ENCODE results near the gene LTA. TPM values are rescaled to one million over a fixed set of nuclear protein-coding genes. Genes with fewer than 3 reads are reported as not detected.

The LTA gene
- polyA plus RNA-seq, 12 donors: 0.13 to 2.6 (median 0.33) TPM; not detected in 6

DNA sequence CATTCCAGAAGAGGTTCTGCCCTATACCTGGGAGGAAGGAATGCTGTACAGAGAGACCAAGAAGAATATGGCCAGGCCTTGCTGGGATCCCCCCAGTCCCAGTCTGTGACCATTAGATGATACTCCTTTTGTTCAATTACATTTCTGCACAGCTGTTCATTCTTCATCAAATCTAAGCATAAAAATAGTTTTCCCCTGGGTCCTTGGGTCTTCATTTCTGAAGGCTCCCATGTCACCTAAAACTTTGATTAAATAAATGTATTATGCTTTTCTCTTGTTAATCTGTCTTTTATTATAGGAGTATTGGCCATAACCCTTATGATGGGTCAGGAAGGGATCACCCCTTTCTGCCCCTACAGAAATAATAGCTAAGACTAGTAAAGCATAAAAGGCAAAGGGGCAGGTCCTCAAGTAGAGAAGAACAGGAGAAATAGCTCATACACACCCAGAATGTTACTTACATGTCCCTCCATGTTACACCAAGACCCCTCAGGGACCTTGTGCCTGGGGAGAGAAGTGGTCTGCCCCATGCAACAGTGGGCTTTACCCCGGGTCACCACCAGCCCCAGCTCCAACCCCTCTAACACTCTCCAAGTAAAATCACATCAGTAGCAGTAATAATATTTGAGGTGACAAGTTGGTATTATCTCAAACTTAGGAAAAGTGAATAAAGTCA, 2.1 kb upstream of the LTA start:
- no peak for DNase-seq

DNA sequence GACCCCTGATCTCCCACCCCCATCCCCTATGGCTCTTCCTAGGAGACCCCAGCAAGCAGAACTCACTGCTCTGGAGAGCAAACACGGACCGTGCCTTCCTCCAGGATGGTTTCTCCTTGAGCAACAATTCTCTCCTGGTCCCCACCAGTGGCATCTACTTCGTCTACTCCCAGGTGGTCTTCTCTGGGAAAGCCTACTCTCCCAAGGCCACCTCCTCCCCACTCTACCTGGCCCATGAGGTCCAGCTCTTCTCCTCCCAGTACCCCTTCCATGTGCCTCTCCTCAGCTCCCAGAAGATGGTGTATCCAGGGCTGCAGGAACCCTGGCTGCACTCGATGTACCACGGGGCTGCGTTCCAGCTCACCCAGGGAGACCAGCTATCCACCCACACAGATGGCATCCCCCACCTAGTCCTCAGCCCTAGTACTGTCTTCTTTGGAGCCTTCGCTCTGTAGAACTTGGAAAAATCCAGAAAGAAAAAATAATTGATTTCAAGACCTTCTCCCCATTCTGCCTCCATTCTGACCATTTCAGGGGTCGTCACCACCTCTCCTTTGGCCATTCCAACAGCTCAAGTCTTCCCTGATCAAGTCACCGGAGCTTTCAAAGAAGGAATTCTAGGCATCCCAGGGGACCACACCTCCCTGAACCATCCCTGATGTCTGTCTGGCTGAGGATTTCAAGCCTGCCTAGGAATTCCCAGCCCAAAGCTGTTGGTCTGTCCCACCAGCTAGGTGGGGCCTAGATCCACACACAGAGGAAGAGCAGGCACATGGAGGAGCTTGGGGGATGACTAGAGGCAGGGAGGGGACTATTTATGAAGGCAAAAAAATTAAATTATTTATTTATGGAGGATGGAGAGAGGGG, 1.4 kb downstream of the LTA start:
- no peak for DNase-seq

- DNase-seq: no peak
Measured at GRCh38 chr6:31574106-31575061, 2.3 kb downstream of the LTA start.

DNA sequence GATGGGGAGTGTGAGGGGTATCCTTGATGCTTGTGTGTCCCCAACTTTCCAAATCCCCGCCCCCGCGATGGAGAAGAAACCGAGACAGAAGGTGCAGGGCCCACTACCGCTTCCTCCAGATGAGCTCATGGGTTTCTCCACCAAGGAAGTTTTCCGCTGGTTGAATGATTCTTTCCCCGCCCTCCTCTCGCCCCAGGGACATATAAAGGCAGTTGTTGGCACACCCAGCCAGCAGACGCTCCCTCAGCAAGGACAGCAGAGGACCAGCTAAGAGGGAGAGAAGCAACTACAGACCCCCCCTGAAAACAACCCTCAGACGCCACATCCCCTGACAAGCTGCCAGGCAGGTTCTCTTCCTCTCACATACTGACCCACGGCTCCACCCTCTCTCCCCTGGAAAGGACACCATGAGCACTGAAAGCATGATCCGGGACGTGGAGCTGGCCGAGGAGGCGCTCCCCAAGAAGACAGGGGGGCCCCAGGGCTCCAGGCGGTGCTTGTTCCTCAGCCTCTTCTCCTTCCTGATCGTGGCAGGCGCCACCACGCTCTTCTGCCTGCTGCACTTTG, 3.3 kb downstream of the LTA start, which contains the start of gene TNF:
Gene TNF, plus strand, starts transcription at position 231 of the 567 bp plus-strand sequence. Its CDS starts 177 bp downstream, at position 408.
- peak; percentile 32 for DNase-seq

GRCh38 chr6:31575952-31576685, 4.0 kb downstream of the LTA start:
- DNase-seq: no peak

- no peak for DNase-seq
Measured at GRCh38 chr6:31576897-31577578, 4.9 kb downstream of the LTA start.

- no peak for DNase-seq
Measured at GRCh38 chr6:31577579-31577966, 5.5 kb downstream of the LTA start.

GRCh38 chr6:31578184-31579118, 6.4 kb downstream of the LTA start:
- no peak for DNase-seq

DNA sequence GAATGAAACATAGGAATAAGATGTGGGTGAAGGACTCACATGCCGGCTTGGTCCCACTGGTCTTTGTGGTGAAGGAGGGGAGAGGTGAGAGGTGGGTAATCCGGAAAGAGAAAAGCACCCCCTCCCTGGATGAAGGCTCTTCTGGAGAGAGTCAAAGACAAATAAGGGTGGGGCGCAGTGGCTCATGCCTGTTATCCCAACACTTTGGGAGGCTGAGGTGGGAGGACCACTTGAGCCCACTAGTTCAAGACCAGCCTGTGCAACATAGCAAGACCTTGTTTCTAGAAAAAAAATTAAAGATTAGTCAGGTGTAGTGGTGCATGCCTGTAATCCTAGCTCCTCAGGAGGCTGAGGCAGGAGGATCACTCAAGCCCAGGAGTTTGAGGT, 7.0 kb downstream of the LTA start:
- DNase-seq: no peak

DNA sequence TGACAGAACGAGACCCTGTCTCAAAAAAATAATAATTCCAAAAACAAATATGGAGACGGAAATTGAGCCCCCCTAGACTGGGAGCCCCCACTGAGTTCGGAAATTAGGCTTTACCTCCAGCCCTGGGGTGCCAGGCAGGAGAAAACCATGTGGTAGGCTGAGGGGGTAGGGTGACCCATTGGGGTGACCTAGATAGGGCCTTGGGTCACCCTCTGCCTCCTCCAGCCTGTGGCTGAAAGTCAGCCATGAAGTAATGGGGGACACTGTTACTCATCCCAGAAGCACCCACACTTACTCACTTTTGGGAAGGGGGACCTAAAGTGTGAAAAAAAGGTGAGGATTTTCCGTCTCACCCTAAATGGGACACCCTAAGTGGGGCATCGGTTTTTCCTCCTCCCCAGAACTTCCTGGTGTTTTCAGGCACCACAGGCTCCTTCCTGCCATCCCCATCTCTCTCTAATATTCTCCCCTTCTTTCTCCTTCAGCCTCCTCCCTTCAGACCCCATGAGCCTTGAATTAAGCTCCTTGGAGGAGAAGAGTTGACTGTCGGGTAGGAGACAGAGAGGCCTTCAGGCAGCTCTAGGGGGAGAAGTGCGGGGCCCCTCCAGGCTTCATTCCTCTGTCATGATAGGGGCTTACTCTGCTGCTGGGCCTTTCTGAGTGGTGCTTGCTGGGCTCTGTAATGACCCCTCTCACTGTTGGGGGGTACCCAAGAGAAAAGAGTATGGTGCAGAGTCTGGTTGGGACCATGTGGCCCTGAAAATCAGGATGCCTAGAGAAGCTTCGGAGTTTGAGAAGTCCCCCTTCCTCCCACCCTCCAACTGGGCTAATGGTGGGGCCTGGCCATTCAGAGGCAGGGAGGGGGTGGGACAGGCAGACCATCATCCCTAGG, 7.7 kb downstream of the LTA start:
- no peak for DNase-seq

DNA sequence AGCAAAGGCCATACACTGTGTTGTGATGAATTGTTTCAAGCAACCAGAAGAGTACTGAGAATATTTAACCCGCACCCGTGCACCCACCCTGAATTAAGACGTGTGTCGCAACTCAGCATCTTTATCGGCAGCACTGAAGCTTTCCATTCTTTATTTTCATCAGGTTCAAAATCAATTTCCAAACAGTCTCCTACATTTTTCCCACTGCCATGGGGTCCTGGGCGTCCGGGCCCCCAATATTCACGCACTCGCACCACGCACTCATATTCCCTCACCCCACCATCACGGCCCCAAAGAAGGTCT, 8.3 kb downstream of the LTA start:
- DNase-seq: no peak

GRCh38 chr6:31580807-31581433, 8.8 kb downstream of the LTA start:
- DNase-seq: peak; percentile 84

DNA sequence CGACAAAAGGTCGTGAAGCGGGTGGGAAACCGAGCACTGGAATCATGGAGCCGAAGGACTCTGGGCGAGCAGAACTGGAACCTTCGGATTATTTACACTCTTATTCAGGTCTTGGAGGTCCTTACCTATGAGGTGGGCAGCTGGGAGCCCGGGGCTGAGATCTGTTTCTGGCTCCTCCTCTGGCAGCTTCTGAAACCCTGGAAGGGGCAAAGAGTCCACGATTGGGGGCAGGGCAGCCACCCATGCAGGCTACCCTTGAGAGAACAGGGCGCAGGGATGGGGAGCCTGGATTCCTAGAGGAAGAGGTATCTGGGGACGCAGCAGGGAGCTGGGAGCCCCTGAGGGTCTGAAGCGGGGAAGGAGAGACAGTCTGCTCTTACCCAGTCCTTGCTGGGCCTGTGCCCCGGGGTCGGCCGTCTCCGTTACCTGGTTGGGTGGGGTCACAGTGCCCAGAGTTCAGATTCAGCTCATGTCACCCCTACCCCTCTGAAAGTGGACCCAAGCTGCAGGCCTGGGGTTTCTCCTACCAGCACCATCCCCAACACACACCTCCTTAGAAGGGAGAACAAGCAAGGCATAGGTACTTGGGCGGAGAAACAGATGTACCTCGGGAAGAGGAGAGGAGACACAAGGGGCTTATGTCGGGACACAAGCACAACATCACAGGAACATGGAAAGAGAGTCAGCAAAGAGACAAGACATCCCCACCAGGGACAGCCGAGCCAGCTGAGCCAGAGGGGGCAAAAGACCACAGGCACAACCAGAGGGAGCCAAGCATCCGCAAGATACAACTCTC, 9.5 kb downstream of the LTA start:
- no peak for DNase-seq

DNA sequence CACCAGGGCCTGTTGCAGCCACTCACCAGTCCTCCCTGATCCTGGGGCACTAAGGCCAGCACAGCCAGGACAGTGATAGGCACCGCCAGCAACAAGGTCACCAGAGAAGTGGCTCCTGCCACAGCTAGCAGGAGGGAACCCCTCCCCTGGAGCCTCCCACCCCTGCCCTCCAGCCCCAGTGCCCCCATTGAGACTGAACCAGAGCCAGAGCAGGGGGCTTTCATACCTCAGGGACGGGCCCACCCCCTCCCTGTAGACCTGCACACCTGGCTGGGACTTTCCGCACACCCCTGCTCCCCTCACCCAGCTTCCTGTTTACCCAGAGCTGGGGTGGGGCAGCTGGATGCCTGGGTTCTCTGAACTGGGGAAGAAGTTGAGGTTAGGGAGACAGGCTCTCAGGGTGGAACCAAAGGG, 10.1 kb downstream of the LTA start, which contains the start of gene LTB:
Gene LTB, minus strand, starts transcription at position 195 of the 414 bp plus-strand sequence. Its CDS starts 7 bp downstream, at position 188.
- no peak for DNase-seq

DNA sequence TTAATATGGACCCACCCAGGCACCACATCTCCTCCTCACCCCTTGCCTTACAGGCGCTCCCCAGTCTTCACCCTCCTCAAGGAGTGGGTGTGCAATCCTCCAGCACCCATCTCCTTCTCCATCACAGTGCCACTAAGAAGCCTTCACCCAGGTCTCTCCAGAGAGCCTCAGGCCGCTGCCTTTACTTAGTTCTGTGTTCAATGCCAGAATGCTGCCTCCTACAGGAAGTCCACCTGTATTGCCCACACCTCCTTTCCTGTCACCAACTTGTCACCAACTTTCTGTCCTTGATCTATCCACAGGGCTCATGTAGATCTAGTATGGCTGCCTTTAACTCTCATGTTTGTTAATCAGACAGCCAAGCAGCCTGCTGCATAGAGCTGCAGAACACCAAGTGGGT, 13.4 kb downstream of the LTA start:
- DNase-seq: no peak

GRCh38 chr6:31586008-31586407, 13.9 kb downstream of the LTA start, which contains the start of gene LST1:
LST1 (plus strand) TSS chr6:31586277; CDS start chr6:31587300, 1,023 bp downstream.
- DNase-seq: no peak

All from muscle of arm (tissue), 12 donors.